GM13977 (cell line): Measurements from ENCODE around the gene FMNL2.

Experiments
- DNase-seq: peaks from one replicate; pipeline ENCODE4 v3.0.0; 2012; ENCODE audit warnings: low spot score
- CTCF ChIP-seq: IDR thresholded peaks from 2 replicates; pipeline ENCODE4 v1.5.1; 2012; ENCODE audit warnings: mild to moderate bottlenecking, control low read depth; ENCODE audit not compliant: insufficient read depth; ENCODE audit errors: extremely low read depth, missing control alignments
- in situ Hi-C: fragments of 300-500 bp; cut with MboI; formaldehyde crosslinking; loops from one replicate; pipeline ENCODE4 v1.12.0; 2022; ENCODE audit warnings: low sequenced_read_pairs, low pct_unique_long_range_greater_than_20kb, mixed read lengths, inconsistent platforms; ENCODE audit not compliant: unreplicated experiment

The FMNL2 gene

DNA sequence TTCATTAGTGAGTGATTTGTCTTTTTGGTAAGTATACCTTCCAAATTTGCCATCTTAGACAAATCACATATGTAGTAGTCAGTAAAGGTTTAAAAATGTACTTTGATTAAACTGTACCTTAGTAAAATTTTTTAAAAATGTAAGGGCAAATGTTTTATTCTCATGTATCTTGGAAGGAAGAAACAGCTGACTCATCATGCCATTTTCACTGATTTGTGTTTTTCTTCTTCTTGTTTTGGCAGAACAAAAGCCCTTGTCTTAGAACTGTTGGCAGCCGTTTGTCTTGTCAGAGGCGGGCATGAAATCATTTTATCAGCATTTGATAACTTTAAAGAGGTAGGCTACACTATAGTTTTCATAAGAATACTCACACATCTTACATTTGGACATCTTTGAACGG is 245.7 kb downstream of the FMNL2 start:
- in situ Hi-C loops: no loop called here
- TF ChIP-seq CTCF: no peak

DNA sequence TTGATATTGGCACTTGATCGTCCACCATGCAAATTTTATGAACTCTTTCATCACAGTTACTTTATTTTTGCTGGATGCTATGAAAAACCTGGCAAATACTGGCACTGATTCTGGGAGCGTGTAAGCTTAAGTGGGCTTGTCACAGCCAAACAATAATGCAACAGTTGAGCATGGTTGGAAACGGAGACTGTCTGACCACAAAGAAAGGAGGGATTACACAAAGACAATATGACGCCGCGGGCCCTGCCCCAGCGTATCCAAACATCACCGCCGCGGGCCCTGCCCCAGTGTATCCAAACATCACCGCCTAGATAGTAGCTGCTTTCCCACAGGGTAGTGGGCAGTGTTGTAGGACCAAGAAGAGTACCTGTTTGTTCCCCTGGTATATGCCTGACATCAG is 246.4 kb downstream of the FMNL2 start:
- no peak for DNase-seq
- in situ Hi-C loops: no loop called here
- no peak for TF ChIP-seq CTCF

More for the DNA sequence above, 245.7 kb downstream of the FMNL2 start:
- no peak for DNase-seq

DNA sequence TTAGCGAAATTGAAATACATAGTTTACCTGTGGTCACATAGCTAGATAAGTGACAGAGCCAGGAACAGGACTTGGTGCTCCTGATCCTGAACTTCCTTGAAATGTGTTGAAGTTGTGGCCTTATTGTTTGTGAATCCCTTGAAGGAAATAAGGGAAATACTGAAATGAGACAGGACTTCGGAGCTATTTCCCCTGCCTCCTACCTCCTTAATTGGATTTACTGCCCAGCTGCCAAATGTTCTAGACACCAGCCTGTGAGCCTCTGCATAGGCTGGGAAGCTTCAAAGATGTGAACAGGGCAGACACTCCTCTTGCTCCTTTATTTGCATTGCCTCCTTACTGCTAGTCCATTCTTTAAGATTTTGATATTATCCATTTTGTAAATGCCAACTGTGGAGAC is 247.1 kb downstream of the FMNL2 start:
- in situ Hi-C loops: no loop called here
- no peak for DNase-seq

DNA sequence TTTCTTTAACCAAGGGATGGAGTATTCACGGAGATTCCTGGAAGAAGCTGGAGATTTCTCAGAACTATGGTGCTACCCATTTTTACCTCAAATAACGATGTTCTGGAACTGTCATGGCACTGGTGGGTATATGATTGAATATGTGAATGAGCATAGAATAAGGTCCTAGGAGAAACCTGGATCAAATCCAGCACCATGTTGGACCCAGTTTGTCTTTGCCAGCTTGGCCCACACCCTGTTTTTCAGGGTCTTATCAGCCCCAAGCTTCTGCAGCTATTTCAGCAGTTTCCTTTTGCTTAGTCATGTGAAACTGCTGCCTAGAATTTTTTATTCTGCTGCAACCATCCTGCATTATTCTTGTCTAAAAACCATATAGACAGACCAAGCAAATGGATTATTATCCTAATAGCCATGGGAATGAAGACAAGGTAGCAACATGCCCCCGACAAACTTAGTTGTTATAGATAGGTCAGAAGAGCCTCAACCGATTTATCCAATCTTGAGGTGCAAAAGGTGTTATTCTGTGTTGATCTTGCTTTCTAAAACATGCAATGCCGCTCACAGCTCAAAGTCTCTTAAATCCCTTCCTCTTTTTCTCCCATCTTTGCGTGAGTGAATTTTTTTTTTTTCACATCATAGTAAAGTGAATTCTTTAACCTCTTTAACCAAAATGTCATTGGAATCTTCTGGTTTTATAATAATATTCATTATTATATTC is 248.7 kb downstream of the FMNL2 start:
- in situ Hi-C loops: no loop called here
- no peak for TF ChIP-seq CTCF
- DNase-seq: no peak

More for the DNA sequence above, 247.1 kb downstream of the FMNL2 start:
- no peak for TF ChIP-seq CTCF

DNA sequence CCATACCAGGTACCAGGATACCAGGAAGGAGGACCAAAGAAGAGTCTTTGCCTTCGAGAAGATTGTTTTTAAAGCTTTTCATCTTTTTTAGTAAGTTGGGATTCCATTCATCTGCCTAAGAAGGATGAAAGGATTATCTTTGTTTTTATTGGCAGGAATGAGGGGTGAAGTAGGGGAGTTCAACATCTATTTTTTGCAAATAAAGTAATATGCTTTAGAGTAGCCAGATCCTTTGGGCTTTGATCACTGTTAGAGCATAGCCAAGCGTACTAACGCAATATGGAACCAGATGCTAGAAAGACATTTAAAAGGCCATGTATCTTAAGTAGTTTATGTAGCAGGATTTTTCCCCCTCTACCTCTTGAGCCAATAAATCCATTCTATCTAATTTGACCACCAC is 249.3 kb downstream of the FMNL2 start:
- in situ Hi-C loops: no loop called here
- DNase-seq: no peak
- no peak for TF ChIP-seq CTCF

- in situ Hi-C loops: no loop called here
- DNase-seq: no peak
- no peak for TF ChIP-seq CTCF
Observed at GRCh38 chr2:152585830-152586484, 251.0 kb downstream of the FMNL2 start.
